NCI-H1694 treated with DMSO at 0.1 percent for 48 hours (cell line): ENCODE measurements around the gene ATG4C.
A peak's percentile ranks its signal among the peaks of the same experiment; 100 is the strongest.

Source experiments
- DNase-seq: peaks from one replicate; lab custom pipeline; 2025; lab: John Stamatoyannopoulos, UW

The ATG4C gene

DNA sequence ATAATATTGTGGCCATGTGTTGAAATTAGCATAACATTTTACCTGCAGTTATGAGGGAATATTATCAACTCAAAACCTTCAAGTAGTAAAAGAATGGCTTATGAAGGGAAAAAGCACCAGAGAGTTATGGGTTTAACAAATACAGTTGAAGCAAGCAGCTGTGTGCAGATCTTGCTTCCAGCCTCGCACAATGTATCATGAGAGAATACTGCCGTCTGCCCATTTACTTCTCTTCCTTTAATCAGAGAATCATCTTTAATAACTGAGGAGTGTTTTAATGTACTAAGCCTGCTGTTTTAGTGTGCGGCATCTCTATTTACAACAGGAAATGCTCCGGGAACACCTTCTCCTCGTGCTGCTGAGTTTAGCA is 120.9 kb downstream of the ATG4C start:
- peak; percentile 35 for DNase-seq

GRCh38 chr1:62905309-62905708 is 121.4 kb downstream of the ATG4C start:
- peak; percentile 46 for DNase-seq

- DNase-seq = no peak
Measured at GRCh38 chr1:62905872-62906271, 121.9 kb downstream of the ATG4C start.

DNA sequence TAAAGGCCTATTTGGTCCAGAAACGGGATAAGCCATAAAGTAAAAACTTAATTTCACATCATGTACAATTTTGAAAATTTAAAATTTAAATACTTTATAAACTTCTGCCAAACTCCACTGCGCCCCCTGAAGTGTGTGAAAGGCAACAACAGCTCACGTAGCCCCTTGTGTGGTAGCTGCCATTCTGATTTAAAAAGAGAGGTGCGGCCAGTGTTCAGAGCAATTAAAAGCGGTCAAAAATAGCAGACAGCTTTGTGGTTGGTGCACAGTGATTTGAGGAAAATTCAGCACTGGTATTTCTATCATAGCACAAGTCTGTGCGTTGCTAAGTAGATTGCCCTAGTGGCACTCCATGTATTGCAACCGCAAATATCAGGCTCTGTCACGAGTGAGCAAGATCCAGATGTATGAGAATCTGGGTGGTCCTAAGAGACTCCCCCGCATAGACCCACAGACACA is 122.5 kb downstream of the ATG4C start:
- peak; percentile 8 for DNase-seq

- no peak for DNase-seq
Measured at GRCh38 chr1:62908168-62908695, 124.3 kb downstream of the ATG4C start.

GRCh38 chr1:62912028-62912638 is 128.2 kb downstream of the ATG4C start:
- peak; percentile 9 for DNase-seq
